ENCODE data around the gene TLE6. TPM values are rescaled to one million over a fixed set of nuclear protein-coding genes. Genes with fewer than 3 reads are reported as not detected.
"Not testable (repeated sequence)": the region's sequence is repeated elsewhere in the genome, so short reads cannot be mapped to it uniquely, and the experiment has no call there.

Gene TLE6
- 0.36 to 1.1 TPM (median 0.55 TPM) in 3 replicates for total RNA-seq
- long read RNA-seq, result 0 reads

- TF ChIP-seq CTCF (IDR thresholded peaks at IDR 0.05), result no peak
- peaks cover 12% of the 10 kb centered on the region for H3K27me3 Mint-ChIP-seq (ENCODE audit: low read depth)
- peak within 1 kb of the TSS; percentile 90 for H3K4me3 Mint-ChIP-seq (ENCODE audit: unreplicated experiment)
- H3K9me3 Mint-ChIP-seq (ENCODE audit: low read depth), result no peaks in the 10 kb centered on the region
- peaks cover 22% of the 10 kb centered on the region for H3K4me1 Mint-ChIP-seq (ENCODE audit: low read depth)
- peak within 1 kb of the TSS; percentile 41 for H3K27ac Mint-ChIP-seq (ENCODE audit: unreplicated experiment)
- DNase-seq (ENCODE audit: low spot score), result peak; percentile 96
- no peaks in the 10 kb centered on the region for H3K36me3 Mint-ChIP-seq (ENCODE audit: low read depth)
These were observed at the start of gene TLE6 for GRCh38 chr19:2977001-2977745. TLE6 (plus strand) TSS chr19:2977564; CDS start chr19:2978234, 670 bp downstream.

- peaks cover 37% of the 10 kb centered on the region for H3K9me3 Mint-ChIP-seq (ENCODE audit: low read depth)
These were observed 43.9 kb upstream of the TLE6 start for GRCh38 chr19:2933490-2933910.

GRCh38 chr19:2935863-2936262 is 41.5 kb upstream of the TLE6 start:
- H3K36me3 Mint-ChIP-seq (ENCODE audit: low read depth), result peaks cover 59% of the 10 kb centered on the region
- H3K4me1 Mint-ChIP-seq (ENCODE audit: low read depth); H3K27ac Mint-ChIP-seq (ENCODE audit: unreplicated experiment); DNase-seq (ENCODE audit: low spot score); H3K27me3 Mint-ChIP-seq (ENCODE audit: low read depth); H3K4me3 Mint-ChIP-seq (ENCODE audit: unreplicated experiment): not testable (repeated sequence)
- H3K9me3 Mint-ChIP-seq (ENCODE audit: low read depth), result peaks cover 33% of the 10 kb centered on the region

More at GRCh38 chr19:2933490-2933910, 43.9 kb upstream of the TLE6 start:
- DNase-seq (ENCODE audit: low spot score), result no peak
- Mint-ChIP-seq H3K4me1 (ENCODE audit: low read depth) (no peaks in the 10 kb centered on the region), H3K36me3 (ENCODE audit: low read depth) (peaks cover 61% of the 10 kb centered on the region), H3K27ac (ENCODE audit: unreplicated experiment) (no peak overlapping the region), H3K27me3 (ENCODE audit: low read depth) (no peaks in the 10 kb centered on the region), H3K4me3 (ENCODE audit: unreplicated experiment) (no peak overlapping the region)
- TF ChIP-seq CTCF (IDR thresholded peaks at IDR 0.05), result no peak

- DNase-seq (ENCODE audit: low spot score), result no peak
- no peaks in the 10 kb centered on the region for H3K9me3 Mint-ChIP-seq (ENCODE audit: low read depth)
- H3K27ac Mint-ChIP-seq (ENCODE audit: unreplicated experiment), result no peak overlapping the region
- H3K27me3 Mint-ChIP-seq (ENCODE audit: low read depth), result no peaks in the 10 kb centered on the region
- no peak for TF ChIP-seq CTCF (IDR thresholded peaks at IDR 0.05)
- H3K4me1 Mint-ChIP-seq (ENCODE audit: low read depth), result peaks cover 28% of the 10 kb centered on the region
- H3K4me3 Mint-ChIP-seq (ENCODE audit: unreplicated experiment), result peak overlapping the region; percentile 36
- H3K36me3 Mint-ChIP-seq (ENCODE audit: low read depth), result peaks cover 7% of the 10 kb centered on the region
These were observed 34.3 kb upstream of the TLE6 start for GRCh38 chr19:2942928-2943640.

GRCh38 chr19:2944403-2944774 is 33.0 kb upstream of the TLE6 start:
- no peak for TF ChIP-seq CTCF (IDR thresholded peaks at IDR 0.05)
- Mint-ChIP-seq H3K27me3 (ENCODE audit: low read depth) (no peaks in the 10 kb centered on the region), H3K4me3 (ENCODE audit: unreplicated experiment) (peak overlapping the region; percentile 96), H3K9me3 (ENCODE audit: low read depth) (no peaks in the 10 kb centered on the region), H3K36me3 (ENCODE audit: low read depth) (no peaks in the 10 kb centered on the region), H3K4me1 (ENCODE audit: low read depth) (peaks cover 35% of the 10 kb centered on the region), H3K27ac (ENCODE audit: unreplicated experiment) (no peak overlapping the region)
- DNase-seq (ENCODE audit: low spot score), result no peak

Data from chondrocyte (in vitro differentiated cells).